Smooth muscle cell of the brain vasculature (primary cell): Measurements from ENCODE around the gene STUB1.

Source experiments
- DNase-seq: peaks from one replicate; pipeline ENCODE4 v3.0.0-alpha.2; 2012; ENCODE audit warnings: low read depth, low spot score

Gene STUB1

GRCh38 chr16:694187-694862 is 14.1 kb downstream of the STUB1 start:
- DNase-seq: no peak

DNA sequence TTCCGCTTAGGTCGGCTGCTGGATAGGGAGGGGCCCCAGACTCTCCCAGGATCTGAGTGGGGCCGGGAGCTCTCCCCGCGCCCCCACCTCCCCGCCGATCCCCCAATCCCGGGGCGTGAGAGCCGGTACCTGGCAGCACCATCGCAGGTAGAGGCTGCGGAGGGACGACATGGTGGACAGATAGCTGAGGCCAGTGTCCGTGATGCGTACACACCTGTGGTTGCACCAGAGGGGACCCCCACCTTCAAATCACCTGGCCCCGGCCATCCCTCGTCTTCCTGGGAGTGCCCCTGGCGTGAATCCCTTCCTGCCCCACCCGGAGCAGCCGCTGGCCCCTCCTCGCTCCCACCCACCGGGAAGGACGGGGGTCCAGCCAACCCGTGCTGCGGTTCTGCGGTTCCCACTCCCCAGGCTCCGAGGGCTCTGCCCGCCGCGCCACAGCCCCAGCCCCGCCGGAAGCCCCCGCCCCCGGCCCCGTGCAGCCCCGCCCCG is 14.7 kb downstream of the STUB1 start:
- no peak for DNase-seq

- DNase-seq: no peak
These were observed 15.3 kb downstream of the STUB1 start for GRCh38 chr16:695355-696089.

DNA sequence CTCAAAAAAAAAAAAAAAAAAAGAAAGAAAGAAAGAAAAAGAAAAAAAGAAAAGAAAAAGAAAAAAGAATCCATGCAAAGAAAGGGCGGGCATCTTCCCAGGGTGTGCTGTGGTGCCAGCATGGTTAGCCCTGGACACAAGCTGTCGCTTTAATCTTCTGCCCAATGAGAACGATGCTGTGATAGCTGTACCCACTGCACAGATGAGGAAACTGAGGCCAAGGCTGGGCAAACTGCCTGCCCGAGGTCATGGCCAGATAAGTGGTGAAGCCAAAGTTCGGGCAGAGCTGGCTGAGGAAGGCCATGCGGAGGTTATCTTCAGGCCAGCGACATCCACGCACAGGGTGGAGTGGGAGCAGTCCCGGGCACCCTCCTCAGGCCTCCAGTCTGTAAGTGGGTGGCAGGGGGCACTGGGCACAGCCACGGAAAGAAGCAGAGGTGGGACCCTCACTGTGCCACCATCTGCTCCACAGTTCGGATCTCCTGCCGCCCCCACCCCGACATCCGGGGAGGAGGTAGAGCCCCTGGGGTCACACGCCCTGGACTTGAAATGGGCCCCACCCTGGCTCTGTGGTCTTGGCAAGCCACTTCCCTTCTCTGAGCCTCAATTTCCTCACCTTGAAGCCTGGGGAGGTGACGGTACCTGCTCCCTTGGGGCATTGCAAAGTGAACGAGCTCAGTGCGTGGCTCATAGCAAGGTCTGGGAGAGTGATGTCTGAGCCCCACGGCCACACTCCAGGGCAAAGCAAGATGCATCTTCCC is 18.9 kb downstream of the STUB1 start:
- DNase-seq: no peak

DNA sequence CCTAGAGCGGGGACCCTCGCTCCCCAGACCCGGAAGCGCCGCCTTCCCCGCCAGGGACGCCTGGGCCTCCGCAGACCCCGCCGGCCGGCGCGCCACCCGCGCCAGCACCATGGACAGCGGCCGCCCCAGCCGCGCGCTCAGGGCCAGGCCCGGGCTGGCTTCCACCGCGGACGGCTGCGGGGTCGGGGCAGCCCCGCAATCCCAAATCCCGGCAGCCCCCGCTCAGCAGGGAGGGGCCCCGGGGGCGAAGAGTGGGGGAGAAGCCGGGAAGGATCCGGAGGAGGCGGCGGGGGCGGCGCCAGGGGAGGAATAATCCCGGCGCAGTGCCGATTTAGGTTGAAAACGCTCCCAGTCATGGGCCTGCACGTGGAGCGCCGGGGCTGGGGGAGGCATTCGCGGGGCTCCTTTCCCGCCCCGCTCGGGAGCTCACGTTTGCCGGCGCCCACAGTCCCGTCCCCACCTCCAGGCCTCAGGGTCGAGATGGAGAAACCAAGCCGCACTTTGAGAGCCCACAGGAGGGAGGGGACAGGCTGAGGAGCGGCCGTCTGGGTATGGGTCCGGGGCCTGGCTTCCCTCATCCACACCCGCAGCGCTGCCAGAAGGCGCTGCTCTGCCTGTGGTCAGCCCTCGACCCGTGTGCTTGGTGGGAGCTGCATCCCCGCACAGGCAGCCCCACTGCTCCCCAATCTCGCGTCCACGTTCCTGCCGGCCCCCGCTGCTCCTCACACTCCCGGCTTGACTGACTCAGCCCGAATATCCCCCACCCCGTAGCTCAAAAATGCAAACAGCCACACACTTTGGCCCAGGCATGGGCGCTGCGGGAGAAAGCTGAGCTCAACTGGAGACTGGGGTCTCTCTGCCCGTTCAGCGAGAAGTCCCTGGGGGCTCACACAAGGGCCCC is 20.7 kb downstream of the STUB1 start:
- no peak for DNase-seq

- DNase-seq: no peak
These were observed 22.1 kb downstream of the STUB1 start for GRCh38 chr16:702341-702740.

GRCh38 chr16:703406-703805 is 23.2 kb downstream of the STUB1 start:
- no peak for DNase-seq

- DNase-seq: no peak
These were observed 23.8 kb downstream of the STUB1 start for GRCh38 chr16:704047-704446.

- DNase-seq: no peak
These were observed 24.6 kb downstream of the STUB1 start for GRCh38 chr16:704552-705380.

DNA sequence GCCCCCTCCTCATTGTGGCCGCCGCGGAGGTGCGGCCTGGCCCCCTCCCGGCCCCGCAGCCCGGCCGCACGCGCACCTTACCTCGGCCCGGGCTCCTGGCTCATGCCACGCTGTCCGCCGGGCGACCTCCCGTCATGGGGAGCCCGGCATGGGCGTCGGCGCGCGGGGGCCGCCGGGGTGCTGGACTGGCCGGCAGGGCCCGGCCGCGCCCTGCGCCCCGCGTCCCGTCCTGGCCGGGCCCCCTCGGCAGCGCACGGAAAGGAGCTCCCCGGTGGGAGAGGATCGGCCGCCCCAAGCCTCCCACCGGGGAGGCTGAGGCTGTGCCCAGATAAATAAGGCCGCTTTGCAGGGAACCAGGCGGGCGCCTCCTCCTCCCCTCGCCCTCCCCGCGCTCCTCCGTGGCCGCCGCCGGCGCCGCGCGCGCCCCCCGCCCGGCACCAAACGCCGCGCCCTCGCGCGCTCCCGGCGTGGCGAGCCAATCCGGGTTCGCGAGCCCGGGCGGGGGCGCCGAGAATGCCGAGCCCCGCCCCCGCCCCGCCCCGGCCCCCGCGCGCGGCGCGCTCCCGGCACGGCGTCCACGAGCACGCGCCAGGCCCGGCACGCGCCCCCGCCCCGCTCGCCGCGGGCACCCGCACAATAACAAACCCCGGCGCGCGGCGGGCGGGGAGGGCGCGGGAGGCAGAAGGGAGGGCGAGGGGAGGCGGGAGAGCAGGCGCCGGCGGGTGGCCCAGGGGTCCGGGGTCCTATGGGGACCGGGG is 25.4 kb downstream of the STUB1 start, which contains the start of gene FBXL16:
Gene FBXL16, minus strand, starts transcription at position 371 of the 758 bp plus-strand sequence. CDS start 8,396 bp downstream, outside the sequence.
- no peak for DNase-seq

- no peak for DNase-seq
These were observed 26.2 kb downstream of the STUB1 start for GRCh38 chr16:706189-707061.

DNA sequence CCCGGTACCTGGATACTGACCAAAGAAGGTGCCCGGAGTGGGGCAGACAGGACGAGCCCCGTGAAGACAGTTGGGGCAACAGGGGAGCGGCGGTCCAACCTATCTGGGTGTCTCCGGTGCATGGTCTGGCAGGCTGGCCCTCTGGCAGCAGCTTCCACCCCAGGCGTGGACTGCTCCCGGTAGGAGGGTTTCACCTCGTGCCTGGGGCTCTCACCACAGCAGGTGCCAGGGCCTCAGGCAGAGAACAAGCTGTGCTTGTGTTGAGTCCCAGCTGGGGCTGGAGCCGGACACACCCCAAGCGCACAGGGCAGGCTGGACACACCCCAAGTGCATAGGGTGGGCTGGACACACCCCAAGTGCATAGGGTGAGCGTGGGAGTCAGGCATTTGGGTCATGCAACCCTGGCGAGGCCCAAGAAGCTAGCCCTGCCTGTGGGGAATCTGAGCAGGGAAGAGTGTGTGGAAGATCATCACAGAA is 26.9 kb downstream of the STUB1 start:
- no peak for DNase-seq

GRCh38 chr16:708019-708418 is 27.8 kb downstream of the STUB1 start:
- DNase-seq: no peak

GRCh38 chr16:708959-709358 is 28.7 kb downstream of the STUB1 start:
- DNase-seq: no peak

GRCh38 chr16:709566-710499 is 29.6 kb downstream of the STUB1 start:
- no peak for DNase-seq

- no peak for DNase-seq
These were observed 30.4 kb downstream of the STUB1 start for GRCh38 chr16:710500-711075.

- no peak for DNase-seq
These were observed 30.9 kb downstream of the STUB1 start for GRCh38 chr16:711084-711483.
